H9 (cell line): ENCODE data around the gene MEG3. TPM values are rescaled to one million over a fixed set of nuclear protein-coding genes. Genes with fewer than 3 reads are reported as not detected.

Experiments used
- DNase-seq: peaks from one replicate; pipeline ENCODE4 v3.0.0-alpha.2; 2017
- H2AFZ ChIP-seq: one replicate; pipeline ENCODE4 v1.6.1; 2013; ENCODE audit warnings: mild to moderate bottlenecking, low read length, control low read depth, moderate library complexity
- H2AK5ac ChIP-seq: 2 replicates; pipeline ENCODE4 v1.6.1; 2013; ENCODE audit warnings: low read length, control low read depth, mixed read lengths; ENCODE audit not compliant: insufficient read length
- H2BK120ac ChIP-seq: one replicate; pipeline ENCODE4 v1.6.1; 2013; ENCODE audit warnings: low read depth, mild to moderate bottlenecking, low read length, control low read depth, inconsistent platforms; ENCODE audit not compliant: poor library complexity, severe bottlenecking
- H2BK12ac ChIP-seq: 2 replicates; pipeline ENCODE4 v1.6.1; 2013; ENCODE audit warnings: low read length, control low read depth, mixed read lengths, low read depth; ENCODE audit not compliant: insufficient read length
- H2BK15ac ChIP-seq: 2 replicates; pipeline ENCODE4 v1.6.1; 2013; ENCODE audit warnings: low read depth, low read length, control low read depth
- H2BK20ac ChIP-seq: one replicate; pipeline ENCODE4 v1.6.1; 2013; ENCODE audit warnings: low read depth, mild to moderate bottlenecking, low read length, control low read depth, inconsistent platforms; ENCODE audit not compliant: poor library complexity, severe bottlenecking
- H2BK5ac ChIP-seq: 2 replicates; pipeline ENCODE4 v1.6.1; 2013; ENCODE audit warnings: low read length, control low read depth, mixed read lengths; ENCODE audit not compliant: insufficient read length
- H3K14ac ChIP-seq: 2 replicates; pipeline ENCODE4 v1.6.1; 2013; ENCODE audit warnings: low read length, control low read depth; ENCODE audit not compliant: insufficient read depth
- H3K18ac ChIP-seq: 2 replicates; pipeline ENCODE4 v1.6.1; 2013; ENCODE audit warnings: low read depth, mild to moderate bottlenecking, mixed read lengths, low read length, control low read depth; ENCODE audit not compliant: insufficient read length
- H3K23ac ChIP-seq: 2 replicates; pipeline ENCODE4 v1.6.1; 2013; ENCODE audit warnings: low read length, control low read depth, mixed read lengths, low read depth; ENCODE audit not compliant: insufficient read length
- H3K23me2 ChIP-seq: 2 replicates; pipeline ENCODE4 v1.6.1; 2013; ENCODE audit warnings: low read depth, mild to moderate bottlenecking, mixed read lengths, low read length, control low read depth; ENCODE audit not compliant: insufficient read length, poor library complexity, severe bottlenecking
- H3K27ac ChIP-seq: 2 replicates; pipeline ENCODE4 v1.5.1; 2013; ENCODE audit warnings: low read length, control low read depth, mixed read lengths, low read depth; ENCODE audit not compliant: insufficient read length
- H3K27me3 ChIP-seq: 2 replicates; pipeline ENCODE4 v1.6.1; 2013; ENCODE audit warnings: low read length, control low read depth, inconsistent platforms; ENCODE audit not compliant: insufficient read depth
- H3K4ac ChIP-seq: 2 replicates; pipeline ENCODE4 v1.6.1; 2013; ENCODE audit warnings: low read depth, mild to moderate bottlenecking, control low read depth, inconsistent platforms, low read length, moderate library complexity
- H3K4me1 ChIP-seq: 2 replicates; pipeline ENCODE4 v1.6.1; 2013; ENCODE audit warnings: low read length, control low read depth, inconsistent platforms; ENCODE audit not compliant: insufficient read depth
- H3K4me2 ChIP-seq: 2 replicates; pipeline ENCODE4 v1.6.1; 2013; ENCODE audit warnings: low read length, control low read depth, mixed read lengths; ENCODE audit not compliant: insufficient read length, insufficient read depth
- H3K56ac ChIP-seq: 2 replicates; pipeline ENCODE4 v1.6.1; 2013; ENCODE audit warnings: low read depth, mild to moderate bottlenecking, mixed read lengths, low read length, control low read depth; ENCODE audit not compliant: insufficient read length
- H3K79me1 ChIP-seq: 2 replicates; pipeline ENCODE4 v1.6.1; 2013; ENCODE audit warnings: low read depth, mild to moderate bottlenecking, moderate library complexity, low read length, control low read depth, inconsistent platforms; ENCODE audit not compliant: insufficient read depth, poor library complexity, severe bottlenecking
- H3K79me2 ChIP-seq: 2 replicates; pipeline ENCODE4 v1.6.1; 2013; ENCODE audit warnings: low read length, control low read depth, inconsistent platforms; ENCODE audit not compliant: insufficient read depth
- H3K9ac ChIP-seq: 2 replicates; pipeline ENCODE4 v1.6.1; 2013; ENCODE audit warnings: low read length, control low read depth, mixed read lengths; ENCODE audit not compliant: insufficient read length; ENCODE audit errors: extremely low read depth
- H3K9me3 ChIP-seq: one replicate; pipeline ENCODE4 v1.6.1; 2013; ENCODE audit warnings: low read depth, low read length, inconsistent platforms; ENCODE audit not compliant: control insufficient read depth
- H3T11ph ChIP-seq: one replicate; pipeline ENCODE4 v1.6.1; 2013; ENCODE audit warnings: mild to moderate bottlenecking, low read length, control low read depth, inconsistent platforms
- H4K20me1 ChIP-seq: one replicate; pipeline ENCODE4 v1.6.1; 2013; ENCODE audit not compliant: control insufficient read depth, insufficient read length, insufficient read depth
- H4K5ac ChIP-seq: 2 replicates; pipeline ENCODE4 v1.6.1; 2013; ENCODE audit warnings: low read depth, mild to moderate bottlenecking, mixed read lengths, low read length, control low read depth; ENCODE audit not compliant: insufficient read length
- H4K8ac ChIP-seq: replicated peaks from 2 replicates; pipeline ENCODE4 v1.6.1; 2013; ENCODE audit warnings: low read length, control low read depth, mixed read lengths, low read depth; ENCODE audit not compliant: insufficient read length
- H4K91ac ChIP-seq: 2 replicates; pipeline ENCODE4 v1.6.1; 2013; ENCODE audit warnings: low read depth, mild to moderate bottlenecking, moderate library complexity, mixed read lengths, low read length, control low read depth; ENCODE audit not compliant: insufficient read length
- H3K27ac Mint-ChIP-seq, 3 experiments: 2 replicates in 2 of 3; 3 replicates in 1 of 3; pipeline ENCODE4 v1.8.0; 2020 to 2021; ENCODE audit warnings: mixed read lengths in 3 of 3, mild to moderate bottlenecking in 1 of 3, moderate library complexity in 1 of 3
- H3K27me3 Mint-ChIP-seq: 2 replicates; pipeline ENCODE4 v1.8.0; 2021; ENCODE audit warnings: low read depth, mild to moderate bottlenecking, moderate library complexity, mixed read lengths
- H3K36me3 Mint-ChIP-seq, 3 experiments: 2 replicates in 2 of 3; 3 replicates in 1 of 3; pipeline ENCODE4 v1.8.0; 2020 to 2021; ENCODE audit warnings: low read depth in 3 of 3, mixed read lengths in 3 of 3; ENCODE audit not compliant: insufficient read depth in 1 of 3
- H3K4me1 Mint-ChIP-seq, 2 experiments: 2 replicates each; pipeline ENCODE4 v1.8.0; 2020; ENCODE audit warnings: mixed read lengths in 2 of 2
- H3K4me3 Mint-ChIP-seq, 2 experiments: 2 replicates in 1 of 2; 3 replicates in 1 of 2; pipeline ENCODE4 v1.8.0; 2020 to 2021; ENCODE audit warnings: mild to moderate bottlenecking in 2 of 2, mixed read lengths in 2 of 2, moderate library complexity in 1 of 2
- H3K9me3 Mint-ChIP-seq, 2 experiments: 2 replicates in 1 of 2; 3 replicates in 1 of 2; pipeline ENCODE4 v1.8.0; 2020; ENCODE audit warnings: mild to moderate bottlenecking in 2 of 2, mixed read lengths in 2 of 2, moderate library complexity in 1 of 2
- WGBS: extraction: QIAGEN DNeasy Blood & Tissue Kit; methylation state at CpG from one replicate; pipeline ENCODE4 v1.1.7; 2013; ENCODE audit warnings: missing lambda C conversion rate, low lambda C conversion rate, mixed read lengths; ENCODE audit not compliant: insufficient read length; ENCODE audit errors: extremely low coverage; 5-methylcytosine and 5-hydroxymethylcytosine counted together
- total RNA-seq: library from RNA; stranded (reverse); gene quantifications from 2 replicates; pipeline ENCODE4 v1.2.1, GENCODE V29; 2021
- TF ChIP-seq, protein P1 (sequence below): fragments of 200-600 bp; sonication (generic); conservative IDR thresholded peaks from 3 replicates; pipeline ENCODE4 v1.8.0; 2021; ENCODE audit warnings: antibody characterized with exemption, mild to moderate bottlenecking

The MEG3 gene
- total RNA-seq, 1 experiment from 2014 or later: 0.52 TPM

DNA sequence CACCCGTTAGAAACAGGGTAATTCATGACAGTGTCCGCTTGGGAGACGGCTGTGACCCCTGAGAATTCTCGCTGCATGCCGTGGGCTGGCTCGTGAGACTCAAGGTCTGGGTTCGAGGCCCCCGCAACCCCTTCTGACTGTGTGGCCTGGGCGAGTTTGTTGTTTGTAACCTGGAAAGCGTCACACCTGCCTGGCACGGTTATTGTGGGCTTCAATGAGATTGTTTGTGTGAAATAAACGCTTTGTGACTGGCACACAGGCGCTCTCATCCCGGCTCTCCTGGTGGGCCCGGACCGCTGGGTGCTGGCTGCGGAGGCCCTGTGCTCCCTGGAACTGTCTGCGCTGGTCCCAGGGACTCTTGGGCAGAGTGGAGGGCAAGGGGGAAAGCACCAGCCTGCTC is 33.9 kb downstream of the MEG3 start:
- no peak overlapping the region for H3K4me3 Mint-ChIP-seq
- Histone ChIP-seq H3K9ac (no peak overlapping the region), H3K4me2 (no peak overlapping the region), H3K4me1 (no peaks in the 10 kb centered on the region), H2AK5ac (no peak overlapping the region), H4K20me1 (no peaks in the 10 kb centered on the region), H3K9me3 (no peaks in the 10 kb centered on the region), H3K18ac (no peak overlapping the region), H4K91ac (no peak overlapping the region), H3K27ac (no peak overlapping the region), H3K23me2 (no peaks in the 10 kb centered on the region), H3T11ph (no peak overlapping the region), H4K8ac (no peak overlapping the region), H2BK12ac (no peak overlapping the region), H4K5ac (no peak overlapping the region), H3K4ac (no peak overlapping the region), H3K23ac (no peak overlapping the region), H2BK120ac (no peak overlapping the region), H3K79me2 (no peaks in the 10 kb centered on the region), H3K14ac (no peak overlapping the region), H2BK5ac (no peak overlapping the region), H3K56ac (no peak overlapping the region), H2BK20ac (no peak overlapping the region), H2BK15ac (no peak overlapping the region), H3K27me3 (no peaks in the 10 kb centered on the region), H3K79me1 (no peaks in the 10 kb centered on the region), H2AFZ (no peak overlapping the region)
- peaks cover 0 to 4% of the 10 kb centered on the region in 2 experiments; a peak in 2 of 4 replicates for H3K4me1 Mint-ChIP-seq
- no CpG with 5 or more reads among the region's 18 CpGs for WGBS
- H3K36me3 Mint-ChIP-seq: no peaks in the 10 kb centered on the region; a peak in 1 of 7 replicates
- peak overlapping the region in 1 of 3 experiments; percentile 28; a peak in 1 of 7 replicates for H3K27ac Mint-ChIP-seq
- peaks cover 16% of the 10 kb centered on the region for H3K27me3 Mint-ChIP-seq
- no peak for DNase-seq
- no peaks in the 10 kb centered on the region; a peak in 2 of 5 replicates for H3K9me3 Mint-ChIP-seq
- TF ChIP-seq, protein P1, sequence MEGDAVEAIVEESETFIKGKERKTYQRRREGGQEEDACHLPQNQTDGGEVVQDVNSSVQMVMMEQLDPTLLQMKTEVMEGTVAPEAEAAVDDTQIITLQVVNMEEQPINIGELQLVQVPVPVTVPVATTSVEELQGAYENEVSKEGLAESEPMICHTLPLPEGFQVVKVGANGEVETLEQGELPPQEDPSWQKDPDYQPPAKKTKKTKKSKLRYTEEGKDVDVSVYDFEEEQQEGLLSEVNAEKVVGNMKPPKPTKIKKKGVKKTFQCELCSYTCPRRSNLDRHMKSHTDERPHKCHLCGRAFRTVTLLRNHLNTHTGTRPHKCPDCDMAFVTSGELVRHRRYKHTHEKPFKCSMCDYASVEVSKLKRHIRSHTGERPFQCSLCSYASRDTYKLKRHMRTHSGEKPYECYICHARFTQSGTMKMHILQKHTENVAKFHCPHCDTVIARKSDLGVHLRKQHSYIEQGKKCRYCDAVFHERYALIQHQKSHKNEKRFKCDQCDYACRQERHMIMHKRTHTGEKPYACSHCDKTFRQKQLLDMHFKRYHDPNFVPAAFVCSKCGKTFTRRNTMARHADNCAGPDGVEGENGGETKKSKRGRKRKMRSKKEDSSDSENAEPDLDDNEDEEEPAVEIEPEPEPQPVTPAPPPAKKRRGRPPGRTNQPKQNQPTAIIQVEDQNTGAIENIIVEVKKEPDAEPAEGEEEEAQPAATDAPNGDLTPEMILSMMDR: no peak
